Smooth muscle cell of the coronary artery (primary cell): Measurements from ENCODE around the gene HSFX3. TPM values are rescaled to one million over a fixed set of nuclear protein-coding genes. Genes with fewer than 3 reads are reported as not detected.

ENCODE experiments used
- total RNA-seq: library from RNA; depleted of rRNA; stranded (reverse); fragments of >200 nt; gene quantifications from 2 replicates; pipeline ENCODE4 v1.2.3, GENCODE V29; 2014; ENCODE audit warnings: low replicate concordance

Gene HSFX3
- total RNA-seq: not detected in 2 replicates

GRCh38 chrX:149549701-149550100, at the start of gene HSFX3:
HSFX3 (minus strand) TSS chrX:149549924; CDS start chrX:149549852, 72 bp downstream.

GRCh38 chrX:149595214-149595613, 45.5 kb upstream of the HSFX3 start, which contains the start of gene HSFX2:
HSFX2 (minus strand) TSS chrX:149595314; CDS start chrX:149594700, 614 bp downstream.

GRCh38 chrX:149587359-149587758, 37.6 kb upstream of the HSFX3 start, which contains the start of gene MAGEA9B:
MAGEA9B (minus strand) TSS chrX:149587459; CDS start chrX:149583179, 4,280 bp downstream.

GRCh38 chrX:149540621-149541520, 8.9 kb downstream of the HSFX3 start, which contains the start of gene EOLA1:
EOLA1 (plus strand) TSS chrX:149541012; CDS start chrX:149545631, 4,619 bp downstream.

GRCh38 chrX:149504915-149505651, 44.6 kb downstream of the HSFX3 start, which contains the start of gene IDS:
IDS (minus strand) TSS chrX:149505306; CDS start chrX:149505137, 169 bp downstream.

Other genes with a start within 250 kb of the HSFX3 start
- 28.5 and 30.6 TPM in 2 replicates for gene IDS, start 44.6 kb downstream of the HSFX3 start, total RNA-seq
- gene EOLA1, start 8.9 kb downstream of the HSFX3 start, total RNA-seq: 12.9 and 16.6 TPM in 2 replicates
- gene MAGEA9B, start 37.5 kb upstream of the HSFX3 start, total RNA-seq: not detected in 2 replicates
- 0.30 TPM in 1 of 2 replicates, not detected in the other for gene HSFX2, start 45.4 kb upstream of the HSFX3 start, total RNA-seq
- gene TMEM185A, start 81.9 kb upstream of the HSFX3 start, total RNA-seq: 18.1 and 37.3 TPM in 2 replicates
- gene MAGEA11, start 162.1 kb upstream of the HSFX3 start, total RNA-seq: not detected in 2 replicates
- 0.23 and 0.35 TPM in 2 replicates for gene HSFX1, start 224.1 kb upstream of the HSFX3 start, total RNA-seq
- not detected in 2 replicates for gene MAGEA9, start 232.0 kb upstream of the HSFX3 start, total RNA-seq